HG03558 (cell line): ENCODE data around the gene ANO5.
"Not testable (repeated sequence)": the region's sequence is repeated elsewhere in the genome, so short reads cannot be mapped to it uniquely, and the experiment has no call there.

Experiments used
- ATAC-seq: cut with Tn5 transposase; IDR thresholded peaks from one replicate; pipeline ENCODE4 v1.9.1; 2021; ENCODE audit warnings: moderate number of reproducible peaks; ENCODE audit not compliant: unreplicated experiment; ENCODE audit errors: extremely low read depth

Gene ANO5

DNA sequence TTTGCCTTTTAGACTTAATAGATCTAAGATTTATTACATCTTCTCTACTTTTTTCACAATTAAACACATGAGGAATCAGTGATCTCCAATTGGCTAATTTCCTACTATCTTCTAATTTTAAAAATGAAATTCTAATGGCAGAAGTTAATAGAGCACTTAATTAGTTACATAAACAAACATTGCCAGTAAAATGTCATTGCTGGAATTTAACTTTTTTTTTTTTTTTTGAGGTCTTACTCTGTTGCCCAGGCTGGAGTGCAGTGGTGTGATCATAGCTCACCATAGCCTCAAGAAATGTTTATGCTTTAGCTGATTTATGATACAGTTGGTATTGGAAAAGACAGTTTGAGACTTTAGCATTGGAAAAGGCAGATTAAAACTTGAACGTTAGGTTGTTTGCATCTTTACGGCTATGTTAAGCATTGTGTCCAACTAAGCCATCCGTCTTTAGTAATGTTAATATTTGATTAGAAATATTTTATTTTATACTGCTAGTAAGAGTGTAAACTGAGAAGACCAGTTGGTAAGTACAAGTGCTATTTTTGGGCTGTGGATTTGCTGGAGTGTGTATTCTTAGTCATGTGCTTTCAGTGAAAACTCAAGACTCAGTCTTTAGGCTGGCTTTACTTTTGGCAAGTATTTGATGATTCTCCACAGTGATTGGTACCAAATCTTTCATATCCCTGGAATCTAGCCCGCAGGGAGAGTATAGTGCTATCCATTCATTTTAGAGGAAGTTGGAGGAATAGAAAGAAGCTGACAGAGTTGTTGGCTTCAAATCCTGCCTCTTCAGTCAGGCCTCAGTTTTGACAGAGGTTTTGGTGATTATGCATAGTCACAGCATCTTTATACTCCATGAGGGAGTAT is 4.5 kb downstream of the ANO5 start:
- no peak for ATAC-seq

DNA sequence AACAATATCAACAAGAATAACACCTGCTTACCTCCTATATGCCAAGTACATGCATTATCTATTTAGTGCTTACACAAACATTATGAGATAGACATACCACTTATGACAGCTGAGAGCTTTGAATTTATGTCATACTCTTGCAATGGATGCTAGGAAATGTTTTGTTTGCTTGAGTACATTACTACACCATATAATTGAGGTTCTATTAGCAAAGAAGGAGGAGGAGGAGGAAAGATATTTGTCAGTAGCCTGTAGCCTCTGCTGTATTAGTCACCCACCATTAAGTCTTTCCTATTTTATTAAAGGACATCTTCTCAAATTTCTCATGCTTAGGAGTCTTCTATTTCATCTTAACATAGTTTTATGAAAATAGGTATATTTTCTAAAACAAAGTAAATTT is 6.4 kb downstream of the ANO5 start:
- no peak for ATAC-seq

DNA sequence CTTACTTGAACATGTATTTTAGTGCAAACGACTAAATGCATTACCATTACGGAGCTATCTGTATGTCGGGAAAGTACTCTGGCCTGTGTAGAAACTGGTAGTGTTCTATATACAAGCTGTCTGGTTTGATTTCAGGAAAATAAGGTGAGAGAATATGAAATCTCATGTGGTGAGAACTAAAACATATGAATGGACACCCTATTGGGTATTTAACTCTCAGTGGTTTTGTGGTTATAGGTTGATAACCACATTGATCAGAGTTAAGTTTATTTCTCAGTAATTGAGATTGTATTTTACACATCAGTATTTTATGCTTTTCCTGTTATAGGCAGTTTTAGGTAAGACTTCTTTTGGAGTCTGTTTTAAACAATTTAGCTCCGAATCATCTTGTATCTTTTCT is 10.4 kb downstream of the ANO5 start:
- ATAC-seq, result no peak

DNA sequence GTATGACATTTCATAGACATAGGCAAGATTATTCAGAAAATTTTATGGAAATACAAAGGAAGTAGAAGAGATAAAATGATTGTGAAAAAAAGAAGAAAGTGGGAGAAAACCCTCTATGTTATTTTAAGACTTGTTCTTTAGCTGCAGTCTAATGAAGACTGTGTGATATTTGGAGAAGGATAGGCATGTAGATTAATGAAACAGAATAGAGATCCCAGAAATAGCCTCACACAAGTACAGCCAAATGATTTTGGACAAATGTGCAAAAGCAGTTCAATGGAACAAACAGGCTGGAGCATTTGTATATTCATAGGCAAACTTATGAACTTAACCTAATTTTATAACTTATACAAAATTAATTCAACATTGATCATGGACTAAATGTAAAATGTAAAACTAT is 14.3 kb downstream of the ANO5 start:
- no peak for ATAC-seq

DNA sequence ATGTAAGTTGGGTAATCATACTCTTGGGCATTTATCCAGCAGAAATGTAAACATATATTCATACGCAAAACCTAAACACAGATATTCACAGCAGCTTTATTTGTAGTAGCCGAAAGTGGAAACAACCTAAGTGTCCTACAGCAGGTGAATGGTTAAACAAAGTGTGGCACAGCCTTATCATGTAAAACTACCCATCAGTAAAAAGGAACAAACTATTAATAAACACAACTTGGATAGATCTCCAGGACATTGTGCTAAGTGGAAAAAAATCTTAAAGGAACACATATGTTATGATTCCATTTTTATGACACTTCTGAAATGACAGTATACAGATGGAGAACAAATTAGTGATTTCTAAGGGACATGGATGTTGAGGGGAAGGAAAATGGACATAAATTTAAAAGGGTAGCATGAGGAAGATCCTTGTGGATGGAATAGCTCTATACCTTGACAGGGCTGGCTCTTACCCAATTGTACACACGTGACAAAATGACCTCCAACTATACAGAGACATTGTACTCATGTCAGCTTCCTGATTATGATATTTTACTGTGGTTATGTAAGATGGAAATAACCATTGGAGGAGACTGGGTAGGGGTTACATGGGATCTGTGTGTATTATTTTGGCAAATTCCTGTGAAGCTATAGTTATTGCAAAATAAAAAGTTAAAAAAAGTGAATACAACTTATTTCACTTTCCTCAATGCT is 15.4 kb downstream of the ANO5 start:
- no peak for ATAC-seq

DNA sequence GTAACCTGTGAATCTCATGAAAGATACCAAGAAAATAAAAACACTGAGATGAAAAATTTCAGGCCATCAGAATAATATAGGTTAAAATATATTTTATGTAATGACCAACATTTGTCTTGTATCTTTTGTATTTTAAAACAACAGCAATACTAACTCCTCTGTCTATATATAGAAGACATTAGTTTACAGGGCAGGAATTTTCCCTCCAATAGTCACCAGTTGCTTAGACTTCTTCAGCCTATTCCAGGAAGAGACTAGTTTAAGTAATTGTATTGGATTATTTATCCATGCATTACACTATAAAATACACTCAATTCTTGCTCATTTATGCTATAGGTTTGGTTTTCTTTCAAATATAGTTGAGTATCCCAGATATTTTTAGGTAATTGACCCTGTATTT is 24.1 kb downstream of the ANO5 start:
- no peak for ATAC-seq

DNA sequence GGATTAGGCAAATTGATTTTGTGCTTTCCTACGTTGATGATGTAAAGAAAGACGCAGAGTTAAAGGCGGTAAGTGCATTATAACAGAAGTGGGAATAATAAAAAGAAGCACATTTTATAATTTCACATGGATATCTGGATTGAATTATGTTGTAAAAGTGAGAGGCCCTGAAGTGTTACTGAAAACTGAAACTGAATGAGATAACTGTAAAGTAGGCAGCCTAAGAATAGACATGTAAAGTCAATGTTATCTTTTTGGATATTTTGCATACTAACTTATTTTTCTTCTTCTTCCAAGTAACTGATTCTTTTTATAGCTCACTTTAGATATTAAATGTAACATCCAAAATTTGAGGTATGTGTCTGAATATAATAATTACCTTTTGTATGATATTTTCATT is 28.3 kb downstream of the ANO5 start:
- no peak for ATAC-seq

DNA sequence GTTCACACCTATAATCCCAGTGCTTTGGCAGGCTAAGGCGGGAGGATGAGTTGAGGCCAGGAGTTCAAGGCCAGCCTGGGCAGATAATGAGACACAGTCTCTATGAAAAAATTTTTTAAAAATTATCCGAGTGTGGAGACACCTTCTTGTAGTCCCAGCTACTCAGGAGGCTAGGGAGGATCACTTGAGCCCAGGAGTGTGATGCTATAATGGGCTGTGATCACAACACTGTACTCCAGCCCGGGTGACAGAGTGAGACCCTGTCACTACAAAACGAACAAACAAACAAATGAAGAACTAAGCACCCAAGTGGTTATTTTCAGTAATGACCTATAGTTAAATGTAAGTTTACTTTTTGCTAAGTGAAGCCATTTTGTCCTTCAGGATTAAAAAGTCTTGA is 32.3 kb downstream of the ANO5 start:
- ATAC-seq, result no peak

DNA sequence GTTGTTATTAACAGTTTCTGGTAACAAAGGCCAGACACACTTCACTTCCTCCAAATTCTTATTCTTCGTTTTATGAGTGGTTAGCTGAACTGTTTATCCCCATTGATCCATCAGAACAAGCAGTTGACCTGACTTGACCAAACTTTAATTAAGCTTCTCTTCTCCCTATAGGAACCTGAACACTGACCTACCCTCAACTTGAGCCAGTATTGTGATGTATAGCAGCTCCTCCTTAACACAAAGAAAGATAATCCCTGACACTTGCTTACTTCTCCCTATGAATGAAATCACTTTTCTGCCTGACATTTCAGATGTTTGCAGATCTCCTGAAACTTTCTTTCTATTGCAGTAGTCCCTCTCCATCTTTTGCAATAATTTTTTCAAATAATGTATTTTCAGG is 41.9 kb downstream of the ANO5 start:
- ATAC-seq, result no peak

DNA sequence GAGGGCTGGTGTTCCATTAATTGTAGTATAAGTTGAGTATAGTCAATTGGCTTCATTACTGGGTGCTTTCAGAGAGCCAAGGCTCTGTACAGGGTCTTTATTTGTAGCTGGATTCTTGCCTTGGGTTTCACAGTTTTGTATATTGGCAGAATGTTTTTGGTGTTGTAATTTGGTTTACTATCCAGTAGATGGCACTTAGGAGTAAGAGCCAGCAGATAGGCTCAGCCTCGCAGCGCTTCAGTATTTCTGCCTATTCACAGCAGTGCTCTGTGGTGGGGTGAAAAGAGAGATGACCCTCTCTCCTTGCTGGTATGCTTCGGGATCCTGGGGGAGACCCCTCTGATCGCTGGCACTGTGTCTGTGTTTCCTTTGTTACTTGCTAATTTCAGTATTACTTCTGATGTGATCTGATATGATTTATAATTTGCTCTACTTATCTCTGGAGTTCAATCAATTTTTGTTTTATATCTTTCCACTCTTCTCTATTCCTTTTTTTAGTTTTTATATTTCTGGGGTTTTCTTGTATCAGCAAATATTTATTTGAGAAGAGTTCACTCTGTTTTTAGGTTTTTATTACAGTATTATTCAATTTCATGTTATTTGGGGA is 52.2 kb downstream of the ANO5 start:
- peak; percentile 95 for ATAC-seq

DNA sequence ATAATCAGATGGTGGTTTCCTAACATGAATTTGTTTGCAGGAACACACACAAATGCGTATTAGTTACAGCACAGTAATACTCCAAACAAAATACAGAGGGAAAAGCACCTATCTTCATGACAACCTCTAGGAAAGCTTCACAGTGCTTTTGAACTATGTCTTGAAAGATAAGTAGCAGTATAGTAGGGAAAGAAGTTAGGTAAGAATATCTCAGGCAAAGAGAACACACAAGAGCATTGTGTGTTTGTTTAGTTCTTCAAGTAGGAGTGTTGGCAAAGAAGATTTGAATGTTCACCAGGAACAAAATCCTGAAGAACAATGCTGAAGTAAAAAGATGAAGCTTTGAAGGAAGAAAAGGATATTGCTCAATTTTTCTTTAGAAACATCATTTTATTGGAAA is 54.1 kb downstream of the ANO5 start:
- no peak for ATAC-seq

DNA sequence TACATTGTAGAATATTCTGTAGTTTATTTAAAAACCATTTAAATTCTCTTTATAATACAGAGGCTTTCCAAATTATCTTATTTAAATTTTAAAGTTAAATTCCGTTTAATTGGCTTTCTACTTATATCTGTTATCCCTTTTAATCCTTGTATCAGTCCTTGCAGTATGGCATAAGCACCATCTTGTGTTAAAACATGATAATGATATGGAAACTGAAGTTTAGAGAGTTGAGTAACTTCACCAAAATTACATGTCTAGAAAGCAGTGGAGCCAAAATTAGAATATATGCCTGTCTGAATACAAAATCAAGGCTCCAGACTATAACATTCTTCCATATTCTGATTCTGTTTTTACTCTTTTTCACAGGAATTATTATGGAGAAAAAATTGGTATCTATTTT is 57.0 kb downstream of the ANO5 start:
- ATAC-seq, result no peak

DNA sequence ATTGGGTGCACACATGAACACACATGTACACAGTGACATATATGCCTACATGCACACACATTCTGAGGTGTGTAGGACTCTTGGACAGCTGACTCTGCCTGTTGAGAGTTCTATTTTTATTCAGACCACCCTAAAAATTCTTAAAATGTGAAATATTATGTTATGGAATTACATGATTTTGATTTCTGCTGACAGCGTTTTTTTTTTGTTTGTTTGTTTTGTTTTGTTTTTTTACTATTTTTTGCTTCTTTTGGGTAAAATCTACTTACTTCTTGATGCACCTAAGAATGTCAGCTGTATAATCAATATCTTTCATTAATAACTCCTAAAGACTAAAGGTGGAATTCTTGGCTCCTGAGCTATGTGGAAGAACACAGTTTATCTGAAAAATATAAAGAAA is 64.0 kb downstream of the ANO5 start:
- ATAC-seq, result no peak

DNA sequence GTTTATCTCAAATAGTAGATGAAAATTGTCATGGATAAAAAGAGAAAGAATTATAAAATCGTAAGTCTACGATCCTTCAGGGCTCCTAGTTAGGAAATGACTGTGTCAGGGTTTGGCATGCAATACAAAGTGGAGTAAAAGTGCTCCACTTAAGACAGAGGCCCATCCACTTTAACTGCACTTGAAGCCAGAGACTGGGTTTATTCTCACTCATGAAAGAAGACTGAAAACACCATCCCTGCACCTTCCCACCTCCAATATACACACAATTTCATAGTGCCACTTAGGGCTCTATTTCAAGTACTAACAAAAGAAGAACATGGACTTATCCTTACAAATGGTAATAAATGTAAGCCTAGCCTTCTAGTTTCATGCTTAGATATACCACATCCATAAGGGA is 70.7 kb downstream of the ANO5 start:
- ATAC-seq, result no peak

DNA sequence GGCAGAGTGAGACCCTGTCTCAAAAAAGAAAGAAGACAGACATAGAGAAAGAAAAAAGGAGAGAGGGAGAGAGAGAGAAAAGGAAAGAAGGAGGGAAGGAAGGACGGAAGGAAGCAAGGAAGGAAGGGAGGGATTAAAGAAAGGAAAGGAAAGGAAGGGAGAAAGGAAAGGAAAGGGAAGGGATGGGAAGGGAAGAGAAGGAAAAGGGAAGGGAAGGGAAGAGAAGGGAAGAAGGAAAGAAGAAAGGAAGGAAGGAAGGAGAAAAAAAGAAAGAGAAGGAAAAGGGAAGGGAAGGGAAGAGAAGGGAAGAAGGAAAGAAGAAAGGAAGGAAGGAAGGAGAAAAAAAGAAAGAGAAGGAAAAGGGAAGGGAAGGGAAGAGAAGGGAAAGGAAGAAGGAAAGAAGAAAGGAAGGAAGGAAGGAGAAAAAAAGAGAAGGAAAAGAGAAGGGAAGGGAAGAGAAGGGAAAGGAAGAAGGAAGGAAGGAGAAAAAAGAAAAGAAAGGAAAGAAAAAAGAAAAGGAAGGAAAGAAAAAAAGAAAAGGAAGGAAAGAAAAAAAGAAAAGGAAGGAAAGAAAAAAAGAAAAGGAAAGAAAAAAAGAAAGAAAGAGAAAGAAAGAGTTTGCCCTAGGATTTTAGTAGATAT is 76.2 kb downstream of the ANO5 start:
- ATAC-seq, result not testable (repeated sequence)

DNA sequence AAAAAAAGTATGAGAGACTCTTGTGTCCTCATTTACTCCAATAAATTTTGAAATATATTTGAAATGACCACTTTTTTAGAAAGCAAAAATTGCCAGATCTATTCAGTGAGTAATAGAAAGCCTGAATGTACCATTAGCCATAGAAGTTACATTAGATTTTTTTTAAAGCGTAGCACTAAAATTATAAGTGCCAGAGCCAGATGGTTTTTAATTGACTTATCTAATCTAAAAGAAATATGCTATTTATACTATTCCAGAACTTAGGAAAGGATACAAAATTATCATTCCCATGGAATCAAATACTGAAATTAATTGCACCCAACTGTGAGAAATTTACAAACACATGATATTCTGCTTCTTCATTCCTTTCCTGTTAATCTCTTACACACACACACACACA is 80.9 kb downstream of the ANO5 start:
- no peak for ATAC-seq

DNA sequence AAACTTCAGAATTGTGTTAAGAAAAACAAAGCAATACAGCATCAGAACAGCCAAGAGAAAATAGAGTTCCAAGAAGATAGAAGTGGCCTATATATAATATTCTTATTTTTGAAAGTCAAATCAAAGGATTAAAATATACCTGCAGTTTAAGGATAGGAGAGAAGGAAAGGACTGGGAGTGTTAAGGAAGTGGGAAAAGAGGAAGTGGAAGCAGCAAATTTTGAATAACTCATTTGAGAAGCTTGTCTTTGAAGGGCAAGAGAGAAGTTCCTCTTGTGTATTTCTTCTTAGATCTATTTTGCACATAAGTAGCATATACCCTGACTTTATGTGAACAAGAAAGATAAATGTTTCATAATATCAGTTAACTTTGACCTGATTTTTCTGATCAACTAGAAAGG is 82.7 kb downstream of the ANO5 start:
- no peak for ATAC-seq

DNA sequence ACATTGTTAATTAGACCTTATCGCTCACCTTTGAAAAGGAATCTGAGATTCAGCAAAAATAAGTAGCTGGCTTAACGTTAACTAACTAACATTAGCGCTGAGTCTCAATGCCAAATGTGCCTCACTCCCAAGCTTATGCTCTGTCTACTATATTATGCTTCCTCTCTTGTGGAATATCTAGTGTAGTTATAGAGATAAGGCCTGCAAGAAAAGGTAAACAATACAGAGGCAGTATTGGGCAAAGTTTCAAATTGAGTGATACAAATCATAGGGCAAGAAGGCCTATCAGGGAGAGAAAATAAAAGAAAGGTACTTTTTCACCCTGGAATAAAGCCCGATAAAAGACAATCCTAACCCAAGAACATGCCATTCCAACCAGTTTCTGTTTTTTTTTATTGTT is 83.7 kb downstream of the ANO5 start:
- ATAC-seq, result no peak

DNA sequence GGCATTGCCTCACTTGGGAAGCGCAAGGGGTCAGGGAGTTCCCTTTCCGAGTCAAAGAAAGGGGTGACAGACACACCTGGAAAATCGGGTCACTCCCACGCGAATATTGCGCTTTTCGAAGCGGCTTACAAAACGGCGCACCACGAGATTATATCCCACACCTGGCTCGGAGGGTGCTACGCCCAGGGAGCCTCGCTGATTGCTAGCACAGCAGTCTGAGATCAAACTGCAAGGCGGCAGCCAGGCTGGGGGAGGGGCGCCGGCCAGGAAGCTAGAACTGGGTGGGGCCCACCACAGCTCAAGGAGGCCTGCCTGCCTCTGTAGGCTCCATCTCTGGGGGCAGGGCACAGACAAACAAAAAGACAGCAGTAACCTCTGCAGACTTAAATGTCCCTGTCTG is 92.1 kb downstream of the ANO5 start:
- not testable (repeated sequence) for ATAC-seq

DNA sequence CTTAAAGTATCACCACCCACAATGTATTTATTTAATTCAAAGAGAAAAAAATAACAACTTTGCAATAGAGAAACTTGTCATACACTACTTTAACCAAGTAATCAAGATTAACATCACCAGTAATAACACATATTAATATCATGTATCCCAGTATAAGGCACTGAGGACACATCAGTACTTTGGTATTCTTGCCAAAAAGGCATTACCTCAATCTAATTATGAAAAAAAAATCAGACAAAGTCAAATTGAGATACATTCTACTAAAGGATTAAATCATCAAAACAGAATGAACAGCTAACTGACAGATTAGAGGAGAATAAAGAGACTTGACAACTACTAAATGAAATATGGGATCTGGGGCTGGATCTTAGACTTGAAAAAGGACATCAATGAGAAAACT is 109.5 kb downstream of the ANO5 start:
- ATAC-seq, result no peak

DNA sequence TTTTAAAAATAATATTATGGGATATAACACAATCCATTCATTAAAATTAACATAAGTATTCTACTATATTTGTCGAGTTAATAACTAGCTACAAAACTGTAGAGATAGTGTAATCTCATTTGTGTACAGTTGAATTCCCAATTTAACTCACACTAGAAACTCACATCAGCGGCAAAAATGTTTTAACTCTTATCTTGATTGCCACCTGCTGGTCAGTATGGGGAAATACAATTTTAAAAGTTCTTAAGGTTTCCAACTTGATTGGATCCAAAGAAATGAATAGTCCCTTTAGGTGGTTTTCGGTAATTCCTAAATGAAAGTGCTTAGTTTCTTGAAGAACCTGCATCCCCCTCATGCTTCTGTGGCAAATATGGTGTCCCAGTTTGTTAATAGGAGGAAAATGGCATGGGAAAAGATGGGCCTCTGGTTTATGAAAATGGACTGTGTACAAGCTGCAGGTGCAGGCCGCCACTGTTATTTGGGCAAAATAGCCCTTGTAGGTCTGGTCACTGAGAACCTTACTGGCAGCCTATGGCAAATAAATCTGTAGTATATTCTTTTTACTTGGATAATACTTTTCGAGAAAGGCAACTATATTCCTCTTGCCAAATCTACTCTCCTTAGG is 111.6 kb downstream of the ANO5 start:
- no peak for ATAC-seq
